SK-N-SH (cell line): ENCODE measurements around the gene ANKRD18A.

Experiments used
- CHD2 ChIP-seq: fragments of 150-350 bp; IDR thresholded peaks from 2 replicates; pipeline ENCODE4 v1.6.1; 2018; ENCODE audit warnings: low read length; ENCODE audit not compliant: partially characterized antibody
- EP300 ChIP-seq, 2 experiments: IDR thresholded peaks; 2 replicates each; pipeline versions ENCODE4 v1.4.0 to v1.6.1; 2012; ENCODE audit warnings: borderline replicate concordance in 1 of 2, low read depth in 1 of 2, low read length in 1 of 2
- EZH2phosphoT487 ChIP-seq: fragments of 200-600 bp; sonication (generic); IDR thresholded peaks from 2 replicates; pipeline ENCODE4 v1.6.1; 2017; ENCODE audit warnings: low read depth, mixed run types, mild to moderate bottlenecking, antibody characterized with exemption, moderate library complexity, borderline replicate concordance
- GATA2 ChIP-seq: sonication (generic); formaldehyde crosslinking; IDR thresholded peaks from 2 replicates; pipeline ENCODE4 v1.5.0; 2020; ENCODE audit warnings: mild to moderate bottlenecking, missing genetic modification reagents
- MEF2A ChIP-seq: IDR thresholded peaks from 2 replicates; pipeline ENCODE4 v1.4.0; 2012; ENCODE audit warnings: low read depth, borderline replicate concordance
- MXI1 ChIP-seq: IDR thresholded peaks from 2 replicates; pipeline ENCODE4 v1.6.1; 2012; ENCODE audit warnings: mild to moderate bottlenecking, low read depth, low read length, improper control_type of control experiment
- PBX3 ChIP-seq: IDR thresholded peaks from 2 replicates; pipeline ENCODE4; 2012
- POLR2AphosphoS5 ChIP-seq: IDR thresholded peaks from 2 replicates; pipeline ENCODE4 v1.6.1; 2012; ENCODE audit warnings: low read depth, low read length
- SIN3A ChIP-seq: IDR thresholded peaks from 2 replicates; pipeline ENCODE4 v1.6.1; 2012; ENCODE audit warnings: low read depth, mild to moderate bottlenecking, low read length, moderate library complexity, borderline replicate concordance
- TAF1 ChIP-seq: IDR thresholded peaks from 2 replicates; pipeline ENCODE4 v1.6.1; 2012; ENCODE audit warnings: low read depth, mild to moderate bottlenecking, low read length, moderate library complexity, borderline replicate concordance
- TEAD4 ChIP-seq: IDR thresholded peaks from 2 replicates; pipeline ENCODE4 v1.4.0; 2012; ENCODE audit warnings: mild to moderate bottlenecking, borderline replicate concordance; ENCODE audit not compliant: insufficient read depth
- TF ChIP-seq, protein P1 (sequence below): fragments of 200-600 bp; sonication (generic); IDR thresholded peaks from 2 replicates; pipeline ENCODE4 v1.6.1; 2017; ENCODE audit warnings: antibody characterized with exemption, mild to moderate bottlenecking, moderate library complexity
- TF ChIP-seq, protein P2 (sequence below): IDR thresholded peaks from 2 replicates; pipeline ENCODE4 v1.4.0; 2012; ENCODE audit warnings: low read depth

GRCh38 chr9:38652486-38652885 is 32.1 kb upstream of the ANKRD18A start:
- TF ChIP-seq, protein P1, sequence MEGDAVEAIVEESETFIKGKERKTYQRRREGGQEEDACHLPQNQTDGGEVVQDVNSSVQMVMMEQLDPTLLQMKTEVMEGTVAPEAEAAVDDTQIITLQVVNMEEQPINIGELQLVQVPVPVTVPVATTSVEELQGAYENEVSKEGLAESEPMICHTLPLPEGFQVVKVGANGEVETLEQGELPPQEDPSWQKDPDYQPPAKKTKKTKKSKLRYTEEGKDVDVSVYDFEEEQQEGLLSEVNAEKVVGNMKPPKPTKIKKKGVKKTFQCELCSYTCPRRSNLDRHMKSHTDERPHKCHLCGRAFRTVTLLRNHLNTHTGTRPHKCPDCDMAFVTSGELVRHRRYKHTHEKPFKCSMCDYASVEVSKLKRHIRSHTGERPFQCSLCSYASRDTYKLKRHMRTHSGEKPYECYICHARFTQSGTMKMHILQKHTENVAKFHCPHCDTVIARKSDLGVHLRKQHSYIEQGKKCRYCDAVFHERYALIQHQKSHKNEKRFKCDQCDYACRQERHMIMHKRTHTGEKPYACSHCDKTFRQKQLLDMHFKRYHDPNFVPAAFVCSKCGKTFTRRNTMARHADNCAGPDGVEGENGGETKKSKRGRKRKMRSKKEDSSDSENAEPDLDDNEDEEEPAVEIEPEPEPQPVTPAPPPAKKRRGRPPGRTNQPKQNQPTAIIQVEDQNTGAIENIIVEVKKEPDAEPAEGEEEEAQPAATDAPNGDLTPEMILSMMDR = no peak
- TF ChIP-seq MEF2A (no peak), POLR2AphosphoS5 (no peak), GATA2 (CRISPR knock-in tag) (no peak), EZH2phosphoT487 (no peak), SIN3A (no peak), TEAD4 (no peak), TAF1 (no peak), PBX3 (no peak), MXI1 (no peak), CHD2 (no peak), EP300 (IDR thresholded peaks at IDR 0.05; ENCODE audit: borderline replicate concordance in 1 of 2, low read depth in 1 of 2, low read length in 1 of 2) (no peak)
- TF ChIP-seq, protein P2, sequence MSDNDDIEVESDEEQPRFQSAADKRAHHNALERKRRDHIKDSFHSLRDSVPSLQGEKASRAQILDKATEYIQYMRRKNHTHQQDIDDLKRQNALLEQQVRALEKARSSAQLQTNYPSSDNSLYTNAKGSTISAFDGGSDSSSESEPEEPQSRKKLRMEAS = no peak
